Colonic mucosa (tissue), 4 donors: Measurements from ENCODE around the gene RNF157. TPM values are rescaled to one million over a fixed set of nuclear protein-coding genes. Genes with fewer than 3 reads are reported as not detected.

Source experiments
- DNase-seq: peaks from one replicate; pipeline ENCODE4 v3.0.0-alpha.2; 2020
- H3K27ac ChIP-seq: fragments of 200-600 bp; one replicate; pipeline ENCODE4 v1.8.0; 2021
- H3K27me3 ChIP-seq: fragments of 200-600 bp; one replicate; pipeline ENCODE4 v1.8.0; 2021
- H3K36me3 ChIP-seq: fragments of 200-600 bp; one replicate; pipeline ENCODE4 v1.8.0; 2021
- H3K4me1 ChIP-seq: fragments of 200-600 bp; one replicate; pipeline ENCODE4 v1.8.0; 2021; ENCODE audit warnings: mild to moderate bottlenecking
- H3K4me3 ChIP-seq: fragments of 200-600 bp; one replicate; pipeline ENCODE4 v1.8.0; 2021
- H3K9ac ChIP-seq, 2 donors: one replicate each; pipeline ENCODE4 v1.7.0; 2013; ENCODE audit warnings: control low read depth in 2 of 2, low read depth in 2 of 2, low read length in 2 of 2
- H3K9me3 ChIP-seq: fragments of 200-600 bp; one replicate; pipeline ENCODE4 v1.8.0; 2021
- CTCF ChIP-seq: fragments of 200-600 bp; IDR thresholded peaks from one replicate; pipeline ENCODE4 v1.8.0; 2022; ENCODE audit warnings: antibody characterized with exemption, mild to moderate bottlenecking
- intact Hi-C: fragments of 100-400 bp; cut with DNase I; formaldehyde crosslinking; loops from one replicate; pipeline ENCODE4 v1.14.1; 2022
- total RNA-seq, 2 donors: library from RNA; stranded (reverse); fragmentation: NEBNext Ultra II Directional in 1 of 2; extraction: Animal tissue kit (Norgen Biotek cat#: 25700) in 1 of 2; gene quantifications; one replicate each; pipeline ENCODE4 v1.2.1, GENCODE V29; 2021
- donor health status: healthy.
- donor health status: DM: no; HTN: no; CAD: no.
- donor health status: DM: no; HTN: no; CAD: no.

RNF157 gene
- total RNA-seq, 2 donors from 2014 or later, result 23.7 to 30.2 TPM

GRCh38 chr17:76204277-76204676, 36.0 kb downstream of the RNF157 start:
- intact Hi-C loops, result no loop called here
- Histone ChIP-seq H3K9me3 (no peaks in the 10 kb centered on the region), H3K27ac (no peak overlapping the region), H3K27me3 (no peaks in the 10 kb centered on the region), H3K4me3 (no peak overlapping the region), H3K4me1 (no peaks in the 10 kb centered on the region), H3K9ac (no peak overlapping the region), H3K36me3 (no peaks in the 10 kb centered on the region)
- TF ChIP-seq CTCF, result no peak
- DNase-seq, result no peak

- Histone ChIP-seq H3K9me3 (no peaks in the 10 kb centered on the region), H3K27ac (no peak overlapping the region), H3K36me3 (no peaks in the 10 kb centered on the region), H3K27me3 (no peaks in the 10 kb centered on the region), H3K9ac (no peak overlapping the region), H3K4me1 (no peaks in the 10 kb centered on the region), H3K4me3 (no peak overlapping the region)
- DNase-seq, result no peak
- intact Hi-C loops, result no loop called here
- TF ChIP-seq CTCF, result no peak
Observed at GRCh38 chr17:76200354-76200753, 39.9 kb downstream of the RNF157 start.

- Histone ChIP-seq H3K9ac (no peak overlapping the region), H3K4me1 (no peaks in the 10 kb centered on the region), H3K36me3 (no peaks in the 10 kb centered on the region), H3K4me3 (no peak overlapping the region), H3K27ac (no peak overlapping the region), H3K9me3 (no peaks in the 10 kb centered on the region), H3K27me3 (no peaks in the 10 kb centered on the region)
- intact Hi-C loops, result no loop called here
- TF ChIP-seq CTCF, result no peak
- DNase-seq, result no peak
Observed at GRCh38 chr17:76199469-76199868, 40.8 kb downstream of the RNF157 start.

GRCh38 chr17:76198702-76199101, 41.6 kb downstream of the RNF157 start:
- H3K9ac ChIP-seq, result no peak overlapping the region
- no peaks in the 10 kb centered on the region for H3K9me3 ChIP-seq
- no peak overlapping the region for H3K27ac ChIP-seq
- no peaks in the 10 kb centered on the region for H3K4me1 ChIP-seq
- H3K4me3 ChIP-seq, result no peak overlapping the region
- DNase-seq, result no peak
- no peaks in the 10 kb centered on the region for H3K27me3 ChIP-seq
- TF ChIP-seq CTCF, result no peak
- intact Hi-C loops, result no loop called here
- no peaks in the 10 kb centered on the region for H3K36me3 ChIP-seq

- H3K9ac ChIP-seq, result no peak overlapping the region
- H3K36me3 ChIP-seq, result no peaks in the 10 kb centered on the region
- H3K4me1 ChIP-seq, result no peaks in the 10 kb centered on the region
- no peak overlapping the region for H3K4me3 ChIP-seq
- H3K9me3 ChIP-seq, result no peaks in the 10 kb centered on the region
- no peak for DNase-seq
- no peak for TF ChIP-seq CTCF
- no peaks in the 10 kb centered on the region for H3K27me3 ChIP-seq
- H3K27ac ChIP-seq, result no peak overlapping the region
- intact Hi-C loops, result no loop called here
Observed at GRCh38 chr17:76197911-76198310, 42.4 kb downstream of the RNF157 start.

- Histone ChIP-seq H3K27ac (no peak overlapping the region), H3K9ac (no peak overlapping the region), H3K9me3 (no peaks in the 10 kb centered on the region), H3K36me3 (no peaks in the 10 kb centered on the region), H3K4me3 (no peak overlapping the region), H3K4me1 (no peaks in the 10 kb centered on the region), H3K27me3 (no peaks in the 10 kb centered on the region)
- intact Hi-C loops, result no loop called here
- no peak for TF ChIP-seq CTCF
- DNase-seq, result no peak
Observed at GRCh38 chr17:76196675-76197074, 43.6 kb downstream of the RNF157 start.
